ENCODE measurements around the gene SLC25A38.

SLC25A38 gene

GRCh38 chr3:39433642-39434041 is 50.5 kb downstream of the SLC25A38 start:
- ChIA-PET CTCF (interaction anchor here (1.2 to 3.0 kb wide), 2 partner anchors 12 to 14 kb away, joined by 3 to 11 read pairs; no protein-coding TSS in a partner anchor), POLR2A (no interaction called here)
- H3K4me3 ChIP-seq (ENCODE audit: low read depth, low read length), result no peak overlapping the region
- DNase-seq (ENCODE audit: low read depth, low spot score), result peak; percentile 9
- no peak for TF ChIP-seq CTCF (IDR thresholded peaks at IDR 0.05; ENCODE audit: insufficient read depth, low read length, missing control alignments)

GRCh38 chr3:39434574-39434973 is 51.4 kb downstream of the SLC25A38 start:
- CTCF ChIA-PET, result interaction anchor here (1.5 to 3.0 kb wide), 2 partner anchors 12 to 13 kb away, joined by 7 to 11 read pairs; no protein-coding TSS in a partner anchor
- POLR2A ChIA-PET, result no interaction called here
- H3K4me3 ChIP-seq (ENCODE audit: low read depth, low read length), result no peak overlapping the region
- TF ChIP-seq CTCF (IDR thresholded peaks at IDR 0.05; ENCODE audit: insufficient read depth, low read length, missing control alignments), result no peak
- no peak for DNase-seq (ENCODE audit: low read depth, low spot score)

GRCh38 chr3:39435006-39435748 is 52.0 kb downstream of the SLC25A38 start:
- CTCF ChIA-PET, result interaction anchor here (1.5 to 3.0 kb wide), 2 partner anchors 11 to 13 kb away, joined by 7 to 11 read pairs; no protein-coding TSS in a partner anchor
- no peak for DNase-seq (ENCODE audit: low read depth, low spot score)
- TF ChIP-seq CTCF (IDR thresholded peaks at IDR 0.05; ENCODE audit: insufficient read depth, low read length, missing control alignments), result no peak
- POLR2A ChIA-PET, result no interaction called here
- no peak overlapping the region for H3K4me3 ChIP-seq (ENCODE audit: low read depth, low read length)

GRCh38 chr3:39438880-39439279 is 55.7 kb downstream of the SLC25A38 start:
- H3K4me3 ChIP-seq (ENCODE audit: low read depth, low read length), result no peak overlapping the region
- no peak for DNase-seq (ENCODE audit: low read depth, low spot score)
- CTCF ChIA-PET, result interaction anchor here (1.2 to 2.6 kb wide), 3 partner anchors 9 to 60 kb away, joined by 3 to 15 read pairs (median 5); no protein-coding TSS in a partner anchor
- no peak for TF ChIP-seq CTCF (IDR thresholded peaks at IDR 0.05; ENCODE audit: insufficient read depth, low read length, missing control alignments)
- POLR2A ChIA-PET, result no interaction called here

- ChIA-PET POLR2A (no interaction called here), CTCF (interaction anchor here (1.2 to 2.6 kb wide), 3 partner anchors 8 to 58 kb away, joined by 3 to 15 read pairs (median 5); no protein-coding TSS in a partner anchor)
Measured at GRCh38 chr3:39440316-39440715, 57.1 kb downstream of the SLC25A38 start.

More at GRCh38 chr3:39440316-39440715, 57.1 kb downstream of the SLC25A38 start:
- no peak overlapping the region for H3K4me3 ChIP-seq (ENCODE audit: low read depth, low read length)
- no peak for TF ChIP-seq CTCF (IDR thresholded peaks at IDR 0.05; ENCODE audit: insufficient read depth, low read length, missing control alignments)
- DNase-seq (ENCODE audit: low read depth, low spot score), result no peak
